ENCODE measurements around the gene TRIM26. TPM values are rescaled to one million over a fixed set of nuclear protein-coding genes. Genes with fewer than 3 reads are reported as not detected.

The TRIM26 gene
- total RNA-seq, 1 experiment from 2014 or later = 28.3 TPM

GRCh38 chr6:30198166-30199084, 14.8 kb downstream of the TRIM26 start:
- peaks cover 11% of the 10 kb centered on the region for H3K36me3 ChIP-seq (replicated peaks; ENCODE audit: control insufficient read depth, insufficient read depth, low read length)
- H3K4me3 ChIP-seq (ENCODE audit: insufficient read depth, low read depth, low read length) = no peak overlapping the region
- no peaks in the 10 kb centered on the region for H3K27me3 ChIP-seq (ENCODE audit: control insufficient read depth, insufficient read depth, low read length)
- no peak for DNase-seq

GRCh38 chr6:30196376-30196775, 16.8 kb downstream of the TRIM26 start:
- no peak for DNase-seq
- Histone ChIP-seq H3K36me3 (replicated peaks; ENCODE audit: control insufficient read depth, insufficient read depth, low read length) (peaks cover 11% of the 10 kb centered on the region), H3K27me3 (ENCODE audit: control insufficient read depth, insufficient read depth, low read length) (no peaks in the 10 kb centered on the region), H3K4me3 (ENCODE audit: insufficient read depth, low read depth, low read length) (no peak overlapping the region)

- Histone ChIP-seq H3K36me3 (replicated peaks; ENCODE audit: control insufficient read depth, insufficient read depth, low read length) (peaks cover 11% of the 10 kb centered on the region), H3K4me3 (ENCODE audit: insufficient read depth, low read depth, low read length) (no peak overlapping the region), H3K27me3 (ENCODE audit: control insufficient read depth, insufficient read depth, low read length) (no peaks in the 10 kb centered on the region)
- no peak for DNase-seq
These were observed 17.3 kb downstream of the TRIM26 start for GRCh38 chr6:30195951-30196350.

- Histone ChIP-seq H3K36me3 (replicated peaks; ENCODE audit: control insufficient read depth, insufficient read depth, low read length) (peaks cover 8% of the 10 kb centered on the region), H3K4me3 (ENCODE audit: insufficient read depth, low read depth, low read length) (no peak overlapping the region), H3K27me3 (ENCODE audit: control insufficient read depth, insufficient read depth, low read length) (no peaks in the 10 kb centered on the region)
- no peak for DNase-seq
These were observed 18.2 kb downstream of the TRIM26 start for GRCh38 chr6:30194797-30195690.

GRCh38 chr6:30192076-30192475, 21.1 kb downstream of the TRIM26 start:
- no peak for DNase-seq
- no peaks in the 10 kb centered on the region for H3K27me3 ChIP-seq (ENCODE audit: control insufficient read depth, insufficient read depth, low read length)
- H3K4me3 ChIP-seq (ENCODE audit: insufficient read depth, low read depth, low read length) = no peak overlapping the region
- peaks cover 15% of the 10 kb centered on the region for H3K36me3 ChIP-seq (replicated peaks; ENCODE audit: control insufficient read depth, insufficient read depth, low read length)

- no peak for DNase-seq
- no peaks in the 10 kb centered on the region for H3K27me3 ChIP-seq (ENCODE audit: control insufficient read depth, insufficient read depth, low read length)
- H3K36me3 ChIP-seq (replicated peaks; ENCODE audit: control insufficient read depth, insufficient read depth, low read length) = peaks cover 18% of the 10 kb centered on the region
- H3K4me3 ChIP-seq (ENCODE audit: insufficient read depth, low read depth, low read length) = no peak overlapping the region
These were observed 24.7 kb downstream of the TRIM26 start for GRCh38 chr6:30188541-30188940.

- Histone ChIP-seq H3K36me3 (replicated peaks; ENCODE audit: control insufficient read depth, insufficient read depth, low read length) (peaks cover 18% of the 10 kb centered on the region), H3K4me3 (ENCODE audit: insufficient read depth, low read depth, low read length) (no peak overlapping the region), H3K27me3 (ENCODE audit: control insufficient read depth, insufficient read depth, low read length) (no peaks in the 10 kb centered on the region)
- no peak for DNase-seq
These were observed 27.2 kb downstream of the TRIM26 start for GRCh38 chr6:30185846-30186484.

GRCh38 chr6:30184417-30185031, 28.7 kb downstream of the TRIM26 start:
- peaks cover 11% of the 10 kb centered on the region for H3K36me3 ChIP-seq (replicated peaks; ENCODE audit: control insufficient read depth, insufficient read depth, low read length)
- H3K27me3 ChIP-seq (ENCODE audit: control insufficient read depth, insufficient read depth, low read length) = no peaks in the 10 kb centered on the region
- H3K4me3 ChIP-seq (ENCODE audit: insufficient read depth, low read depth, low read length) = no peak overlapping the region
- DNase-seq = no peak

- H3K27me3 ChIP-seq (ENCODE audit: control insufficient read depth, insufficient read depth, low read length) = peaks cover 5% of the 10 kb centered on the region
- no peak for DNase-seq
- H3K36me3 ChIP-seq (replicated peaks; ENCODE audit: control insufficient read depth, insufficient read depth, low read length) = no peaks in the 10 kb centered on the region; the same call in 1 of the 2 replicates
- no peak overlapping the region for H3K4me3 ChIP-seq (ENCODE audit: insufficient read depth, low read depth, low read length)
These were observed 33.1 kb downstream of the TRIM26 start for GRCh38 chr6:30180145-30180544.

- H3K36me3 ChIP-seq (replicated peaks; ENCODE audit: control insufficient read depth, insufficient read depth, low read length) = no peaks in the 10 kb centered on the region
- no peak for DNase-seq
- no peak overlapping the region for H3K4me3 ChIP-seq (ENCODE audit: insufficient read depth, low read depth, low read length)
- H3K27me3 ChIP-seq (ENCODE audit: control insufficient read depth, insufficient read depth, low read length) = peaks cover 6% of the 10 kb centered on the region
These were observed 34.4 kb downstream of the TRIM26 start for GRCh38 chr6:30178837-30179236.

GRCh38 chr6:30175765-30176164, 37.4 kb downstream of the TRIM26 start:
- Histone ChIP-seq H3K27me3 (ENCODE audit: control insufficient read depth, insufficient read depth, low read length) (peaks cover 31% of the 10 kb centered on the region), H3K36me3 (replicated peaks; ENCODE audit: control insufficient read depth, insufficient read depth, low read length) (no peaks in the 10 kb centered on the region), H3K4me3 (ENCODE audit: insufficient read depth, low read depth, low read length) (no peak overlapping the region)
- no peak for DNase-seq

- Histone ChIP-seq H3K27me3 (ENCODE audit: control insufficient read depth, insufficient read depth, low read length) (peaks cover 39% of the 10 kb centered on the region), H3K36me3 (replicated peaks; ENCODE audit: control insufficient read depth, insufficient read depth, low read length) (no peaks in the 10 kb centered on the region), H3K4me3 (ENCODE audit: insufficient read depth, low read depth, low read length) (no peak overlapping the region)
- DNase-seq = no peak
These were observed 40.5 kb downstream of the TRIM26 start for GRCh38 chr6:30172681-30173080.

- peak overlapping the region; percentile 33 for H3K4me3 ChIP-seq (ENCODE audit: insufficient read depth, low read depth, low read length)
- no peaks in the 10 kb centered on the region for H3K36me3 ChIP-seq (replicated peaks; ENCODE audit: control insufficient read depth, insufficient read depth, low read length)
- peaks cover 40% of the 10 kb centered on the region for H3K27me3 ChIP-seq (ENCODE audit: control insufficient read depth, insufficient read depth, low read length)
- DNase-seq = peak; percentile 73
These were observed 41.3 kb downstream of the TRIM26 start for GRCh38 chr6:30171677-30172471.

Measured in H7 (cell line).